GM18508 (cell line): ENCODE measurements around the gene MAMDC2.

Experiments
- ATAC-seq: cut with Tn5 transposase; IDR thresholded peaks from one replicate; pipeline ENCODE4 v1.9.1; 2021; ENCODE audit warnings: moderate number of reproducible peaks; ENCODE audit not compliant: insufficient read depth, unreplicated experiment

MAMDC2 gene

GRCh38 chr9:70060883-70061507, 17.3 kb downstream of the MAMDC2 start:
- peak; percentile 97 for ATAC-seq

DNA sequence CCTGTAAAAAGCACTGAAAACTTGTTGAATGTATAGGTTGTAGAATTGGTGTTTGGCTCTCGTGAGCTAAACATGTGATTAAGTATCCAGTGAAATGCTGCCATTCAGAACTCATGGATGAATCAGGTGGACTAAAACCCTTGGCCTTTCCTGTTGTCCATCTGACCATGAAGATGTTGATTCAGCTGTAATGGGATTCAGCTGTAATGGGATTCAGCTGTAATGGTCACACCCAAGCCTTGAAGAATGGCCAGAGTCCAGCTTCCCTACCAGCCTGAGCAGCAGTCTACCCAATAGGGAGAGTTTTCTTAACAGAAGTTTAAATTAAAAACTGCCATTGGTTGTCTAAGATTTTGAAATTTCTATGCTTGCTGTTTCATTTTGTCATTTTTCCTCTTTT, 18.1 kb downstream of the MAMDC2 start:
- no peak for ATAC-seq

GRCh38 chr9:70064496-70064895, 20.8 kb downstream of the MAMDC2 start:
- ATAC-seq, result no peak

DNA sequence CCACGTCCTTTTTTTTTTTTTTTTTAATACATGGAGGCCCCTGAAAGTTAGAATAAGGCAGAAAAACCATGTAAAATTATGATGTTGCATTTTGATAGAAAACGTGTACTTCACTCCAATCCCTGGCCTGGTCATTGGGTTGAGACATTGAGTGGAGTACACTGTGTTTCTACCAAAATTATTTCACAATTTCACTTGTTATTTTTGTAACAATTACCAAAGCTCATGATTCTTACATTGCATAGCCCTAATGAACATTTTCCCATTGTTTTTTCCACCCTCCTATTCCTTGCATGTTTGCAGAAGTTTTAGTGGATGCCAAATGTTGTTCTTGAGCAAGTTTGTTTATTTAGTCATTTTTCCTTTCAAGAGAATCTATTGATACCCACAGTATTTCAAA, 21.9 kb downstream of the MAMDC2 start:
- ATAC-seq, result no peak

DNA sequence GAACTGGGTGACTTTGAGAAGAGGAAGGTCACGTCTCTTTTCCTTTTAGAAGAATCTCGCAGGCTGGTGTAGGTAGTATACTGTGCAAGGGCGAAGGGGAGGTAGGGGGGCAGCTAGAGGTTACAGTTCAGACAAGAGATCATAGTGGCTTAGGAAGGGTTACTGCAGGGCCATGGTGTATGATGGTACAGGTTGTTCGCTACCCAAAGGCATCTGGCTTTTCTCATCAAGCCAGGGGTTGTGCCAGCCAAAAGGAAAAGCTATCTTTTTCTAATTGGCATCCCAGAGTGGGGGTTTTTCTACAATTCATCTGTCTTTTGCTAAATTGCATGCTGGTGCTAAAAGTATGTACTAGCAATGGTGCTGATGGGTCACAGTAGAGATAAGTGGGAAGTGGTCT, 22.8 kb downstream of the MAMDC2 start:
- no peak for ATAC-seq

GRCh38 chr9:70066874-70067273, 23.2 kb downstream of the MAMDC2 start:
- no peak for ATAC-seq

GRCh38 chr9:70069704-70070103, 26.1 kb downstream of the MAMDC2 start:
- ATAC-seq, result no peak

- no peak for ATAC-seq
Measured at GRCh38 chr9:70073193-70073592, 29.5 kb downstream of the MAMDC2 start.

DNA sequence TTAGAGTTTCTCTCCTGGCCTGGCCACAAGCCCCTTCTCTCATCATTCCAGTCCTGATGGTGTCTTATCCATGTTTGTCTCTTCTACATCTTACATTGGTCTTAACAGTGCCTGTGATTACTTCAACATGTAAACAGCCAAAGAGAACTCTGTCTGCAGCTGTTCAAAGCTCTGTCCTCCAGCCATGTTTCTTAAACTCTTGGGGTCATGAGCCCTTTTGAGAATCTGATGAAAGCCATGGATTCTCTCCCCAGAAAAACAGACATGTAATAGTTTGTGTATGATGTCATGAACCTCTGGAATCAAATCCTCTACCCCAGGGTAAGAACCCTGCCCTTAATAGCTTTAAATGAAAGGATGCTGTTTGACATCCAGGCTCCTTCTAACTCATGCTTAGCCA, 30.1 kb downstream of the MAMDC2 start:
- no peak for ATAC-seq

DNA sequence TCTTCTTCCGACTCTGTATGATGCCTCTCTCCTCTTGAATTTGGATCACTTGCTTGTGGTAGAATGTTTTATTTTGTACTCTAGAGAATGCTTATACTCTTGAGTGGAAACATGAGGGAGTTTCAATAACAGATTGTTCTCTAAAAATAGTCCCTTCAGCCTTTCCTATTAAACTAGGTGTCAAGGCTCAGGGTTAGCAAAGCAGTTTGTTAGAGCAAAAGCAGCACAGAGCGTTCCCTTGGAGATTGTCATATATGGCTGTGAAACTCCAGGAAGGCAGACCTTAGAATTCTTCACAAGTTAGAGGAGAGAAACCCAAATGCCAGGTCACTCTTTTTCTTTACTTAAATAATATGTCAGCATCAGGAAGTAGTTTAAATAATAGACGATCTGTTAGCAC, 33.0 kb downstream of the MAMDC2 start:
- no peak for ATAC-seq

DNA sequence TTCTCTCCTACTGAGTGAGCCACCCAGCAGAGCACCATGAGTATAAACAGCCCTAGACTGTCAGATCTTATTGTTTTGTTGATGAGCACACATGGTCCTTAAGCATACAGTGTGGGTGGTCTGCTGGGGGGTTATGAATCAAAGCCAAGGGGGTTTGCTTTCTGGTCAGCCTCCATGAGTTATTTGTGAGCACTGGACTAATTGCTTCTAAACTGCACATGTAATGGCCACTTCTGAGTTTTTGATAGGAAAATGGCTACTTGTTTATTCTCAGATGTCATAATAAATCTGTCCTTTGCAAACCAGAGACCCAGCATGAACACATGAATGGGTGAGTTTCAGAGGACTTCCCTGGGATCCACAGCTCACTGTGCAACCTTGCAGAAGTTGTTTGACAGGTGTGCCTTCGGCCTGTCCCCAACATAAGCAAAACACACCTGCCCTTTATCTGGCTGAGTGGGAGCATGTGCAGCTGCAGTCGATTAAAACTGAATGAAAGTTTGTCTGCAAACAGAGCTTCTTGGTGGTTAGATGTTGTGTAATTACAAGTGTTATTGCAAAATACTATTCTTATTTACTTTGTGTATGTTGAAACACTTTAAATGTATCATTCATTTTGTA, 35.9 kb downstream of the MAMDC2 start:
- ATAC-seq, result no peak

DNA sequence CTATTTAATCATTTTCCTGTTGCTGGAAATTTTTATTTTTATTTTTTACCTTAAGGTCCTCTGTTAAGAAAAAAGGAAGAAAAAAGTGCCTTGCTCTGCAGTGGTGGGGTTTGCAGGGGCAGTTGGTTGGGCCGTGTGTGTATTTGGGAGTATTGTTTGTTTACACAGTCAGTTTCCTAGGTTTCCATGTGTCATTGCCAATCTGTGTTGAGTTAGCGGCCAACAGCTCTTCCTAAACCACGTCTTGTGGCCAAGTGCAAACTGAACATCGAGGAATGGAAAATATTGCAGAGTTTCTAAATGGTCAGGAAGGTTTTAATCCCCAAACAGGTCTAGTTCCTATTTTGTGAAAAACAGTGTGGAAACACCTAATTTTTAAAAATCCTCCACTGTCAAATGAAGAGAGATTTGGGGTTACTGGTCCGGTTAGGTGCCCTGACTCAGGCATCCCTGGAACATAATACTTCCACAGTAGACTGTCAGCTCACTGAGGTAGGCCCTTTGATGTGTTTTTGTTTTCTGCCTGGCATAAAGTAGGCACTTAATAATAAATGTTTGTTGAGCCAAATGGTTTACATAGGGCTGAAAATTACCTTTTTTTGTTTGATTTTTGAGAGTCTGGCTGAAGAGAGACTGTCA, 37.0 kb downstream of the MAMDC2 start:
- ATAC-seq, result no peak

GRCh38 chr9:70081120-70081495, 37.5 kb downstream of the MAMDC2 start:
- no peak for ATAC-seq

- no peak for ATAC-seq
Measured at GRCh38 chr9:70083429-70083828, 39.8 kb downstream of the MAMDC2 start.

- ATAC-seq, result no peak
Measured at GRCh38 chr9:70085241-70085640, 41.6 kb downstream of the MAMDC2 start.

GRCh38 chr9:70091103-70091502, 47.5 kb downstream of the MAMDC2 start:
- no peak for ATAC-seq

GRCh38 chr9:70091572-70091971, 47.9 kb downstream of the MAMDC2 start:
- ATAC-seq, result no peak

GRCh38 chr9:70092190-70092589, 48.5 kb downstream of the MAMDC2 start:
- no peak for ATAC-seq

DNA sequence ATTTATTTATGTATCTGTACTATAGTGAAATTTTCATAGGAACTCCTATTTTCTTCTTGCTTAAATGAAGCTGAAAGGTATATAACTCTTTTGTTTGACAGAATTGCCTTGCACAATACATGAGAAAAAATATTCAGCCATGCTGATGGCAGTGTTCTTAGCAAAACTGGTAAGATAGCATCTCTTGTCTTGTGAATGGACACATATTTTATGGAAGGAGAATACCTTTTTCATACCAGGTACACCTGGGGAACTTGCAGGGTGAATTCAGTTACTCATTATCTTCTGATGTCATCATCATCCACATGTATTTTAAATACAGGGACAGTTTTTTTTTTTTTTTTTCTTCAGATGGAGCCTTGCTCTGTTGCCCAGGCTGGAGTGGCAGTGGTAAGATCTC, 49.4 kb downstream of the MAMDC2 start:
- ATAC-seq, result no peak

- no peak for ATAC-seq
Measured at GRCh38 chr9:70093944-70094343, 50.3 kb downstream of the MAMDC2 start.

- no peak for ATAC-seq
Measured at GRCh38 chr9:70094747-70095146, 51.1 kb downstream of the MAMDC2 start.

- ATAC-seq, result no peak
Measured at GRCh38 chr9:70097187-70097586, 53.5 kb downstream of the MAMDC2 start.
